ENCODE data around the gene AP1S1.
"Not testable (repeated sequence)": the region's sequence is repeated elsewhere in the genome, so short reads cannot be mapped to it uniquely, and the experiment has no call there.

AP1S1 gene

DNA sequence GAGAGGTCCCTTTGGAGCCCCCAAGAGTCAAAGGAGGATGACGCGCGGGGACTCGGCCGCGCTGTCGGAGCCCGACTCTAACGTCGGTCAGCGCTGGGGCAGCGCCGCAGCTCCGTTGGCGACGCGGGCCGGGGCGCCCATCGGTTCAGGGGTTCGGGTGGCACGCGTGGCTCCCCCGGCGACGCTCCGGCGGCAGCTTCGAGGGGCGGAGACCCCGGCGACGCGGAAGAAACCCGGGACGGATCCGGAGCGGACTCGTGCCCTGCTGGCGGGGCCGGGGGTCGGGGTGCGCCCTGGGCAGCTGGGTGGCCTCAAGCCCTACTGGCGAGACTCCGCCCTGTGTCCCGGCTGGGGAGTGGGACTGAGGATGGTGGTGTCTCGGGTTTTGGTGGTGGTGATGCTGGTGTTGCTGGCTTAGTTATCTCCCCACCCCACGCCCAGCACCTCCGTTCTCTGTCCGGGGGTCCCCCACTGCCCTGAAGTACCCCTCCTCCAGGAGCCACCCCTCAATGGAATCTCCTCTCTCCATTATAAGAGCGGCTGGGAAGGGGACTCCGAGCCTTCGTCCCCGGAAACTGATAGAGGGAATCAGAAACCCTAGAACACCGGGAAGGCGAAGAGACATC lies 26.0 kb downstream of the AP1S1 start, which contains the start of gene NAT16:
NAT16 (minus strand) TSS at position 164 of the 626 bp plus-strand sequence. CDS start 5,486 bp downstream, outside the sequence.
- peaks cover 70% of the 10 kb centered on the region for H3K27me3 Mint-ChIP-seq
- H3K9me3 Mint-ChIP-seq, result no peaks in the 10 kb centered on the region
- H3K4me3 Mint-ChIP-seq, result no peak within 1 kb of the TSS
- peaks cover 13% of the 10 kb centered on the region for H3K4me1 Mint-ChIP-seq (ENCODE audit: low read depth)
- no peak within 1 kb of the TSS for H3K27ac Mint-ChIP-seq
- no peaks in the 10 kb centered on the region for H3K36me3 Mint-ChIP-seq (ENCODE audit: low read depth)
- DNase-seq, result no peak

DNA sequence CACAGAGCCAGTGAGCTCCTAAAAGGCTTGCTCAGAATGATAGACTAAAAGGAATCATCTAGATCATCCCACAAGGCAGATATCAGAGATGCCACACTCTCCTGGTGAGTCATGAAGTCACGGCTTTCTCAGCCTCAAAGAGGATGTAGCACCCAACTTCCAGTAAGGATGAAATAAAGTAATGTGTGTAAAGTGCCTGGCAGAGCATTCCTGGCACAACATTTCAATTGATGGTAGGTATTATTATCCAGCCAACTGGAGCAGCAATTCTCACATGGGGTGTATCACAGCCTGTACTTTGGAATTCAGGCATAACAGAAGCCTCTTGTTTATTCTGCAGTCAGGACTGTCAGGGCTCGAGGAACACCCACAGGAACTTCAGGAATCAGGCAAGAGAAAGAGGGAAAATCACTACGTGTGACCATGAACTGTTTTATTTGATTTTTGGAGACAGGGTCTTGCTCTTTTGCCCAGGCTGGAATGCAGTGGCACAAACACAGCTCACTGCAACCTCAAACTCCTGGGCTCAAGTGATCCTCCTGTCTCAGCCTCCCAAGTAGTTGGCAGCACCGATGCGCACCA lies 31.1 kb downstream of the AP1S1 start:
- H3K4me3 Mint-ChIP-seq, result no peak overlapping the region
- peaks cover 45% of the 10 kb centered on the region for H3K27me3 Mint-ChIP-seq
- H3K9me3 Mint-ChIP-seq, result no peaks in the 10 kb centered on the region
- H3K27ac Mint-ChIP-seq, result no peak overlapping the region
- no peaks in the 10 kb centered on the region for H3K36me3 Mint-ChIP-seq (ENCODE audit: low read depth)
- H3K4me1 Mint-ChIP-seq (ENCODE audit: low read depth), result peaks cover 6% of the 10 kb centered on the region
- DNase-seq, result no peak

DNA sequence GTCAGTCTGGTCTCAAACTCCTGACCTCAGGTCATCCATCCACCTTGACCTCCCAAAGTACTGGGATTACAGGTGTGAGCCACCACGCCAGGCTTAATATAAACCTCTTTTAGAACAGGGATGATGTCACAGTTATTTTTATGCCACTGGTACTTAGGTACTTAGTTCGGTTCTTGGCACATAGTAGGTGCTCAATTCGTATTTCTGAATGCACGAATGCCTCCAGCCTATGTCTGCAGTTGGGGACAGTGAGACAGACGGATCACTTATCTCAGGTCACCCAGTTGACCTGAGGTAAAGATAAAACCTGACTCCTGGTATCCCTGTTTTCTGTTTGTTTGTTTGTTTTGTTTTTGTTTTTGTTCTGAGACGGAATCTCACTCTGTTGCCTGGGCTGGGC lies 31.9 kb downstream of the AP1S1 start:
- no peaks in the 10 kb centered on the region for H3K36me3 Mint-ChIP-seq (ENCODE audit: low read depth)
- H3K4me1 Mint-ChIP-seq (ENCODE audit: low read depth), result peaks cover 2% of the 10 kb centered on the region
- H3K27me3 Mint-ChIP-seq, result peaks cover 36% of the 10 kb centered on the region
- DNase-seq, result no peak
- no peak overlapping the region for H3K27ac Mint-ChIP-seq
- H3K9me3 Mint-ChIP-seq, result no peaks in the 10 kb centered on the region
- H3K4me3 Mint-ChIP-seq, result no peak overlapping the region

DNA sequence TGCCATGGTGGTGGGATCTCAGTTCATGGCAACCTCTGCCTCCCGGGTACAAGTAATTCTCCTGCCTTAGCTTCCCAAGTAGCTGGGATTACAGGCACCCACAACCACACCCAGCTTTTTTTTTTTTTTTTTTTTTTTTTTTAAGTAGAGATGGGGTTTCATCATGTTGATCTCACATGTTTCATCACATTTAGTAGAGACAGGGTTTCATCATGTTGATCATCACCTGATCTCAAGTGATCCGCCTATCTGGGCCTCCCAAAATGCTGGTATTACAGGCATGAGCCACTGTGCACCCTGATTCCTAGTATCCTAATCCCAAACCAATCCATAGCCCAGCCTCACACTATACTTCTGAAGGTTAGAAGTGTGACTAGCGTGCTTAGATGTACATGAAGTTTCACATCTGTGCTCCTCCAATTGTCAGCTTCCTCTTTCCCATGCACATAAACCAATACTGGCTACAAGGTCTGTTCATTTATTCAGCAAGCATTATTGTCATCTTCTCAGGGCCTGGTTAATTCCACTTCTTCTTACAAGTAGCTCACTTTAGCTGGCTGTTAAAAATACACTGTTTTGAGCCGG lies 32.7 kb downstream of the AP1S1 start:
- Mint-ChIP-seq H3K4me3 (no peak overlapping the region), H3K27me3 (peaks cover 33% of the 10 kb centered on the region), H3K36me3 (ENCODE audit: low read depth) (no peaks in the 10 kb centered on the region), H3K27ac (no peak overlapping the region), H3K9me3 (no peaks in the 10 kb centered on the region), H3K4me1 (ENCODE audit: low read depth) (peaks cover 2% of the 10 kb centered on the region)
- DNase-seq, result no peak

DNA sequence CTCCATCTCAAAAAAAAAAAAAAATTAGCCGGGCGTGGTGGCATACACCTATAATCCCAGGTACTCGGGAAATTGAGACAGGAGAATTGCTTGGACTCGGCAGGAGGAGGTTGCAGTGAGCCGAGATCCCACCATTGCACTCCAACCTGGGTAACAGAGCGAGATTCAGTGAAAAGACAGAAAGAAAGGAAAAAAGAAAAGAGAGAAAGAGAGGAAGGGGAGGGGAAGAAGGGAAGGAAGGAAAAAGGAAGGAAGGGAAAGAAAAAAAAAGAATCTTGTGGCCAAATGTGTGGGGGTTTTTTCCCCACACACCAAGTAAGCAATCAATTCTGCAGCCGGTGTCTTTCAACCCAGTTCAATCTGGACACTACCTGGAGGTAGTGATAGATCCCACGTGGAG lies 34.8 kb downstream of the AP1S1 start:
- no peak for DNase-seq
- H3K36me3 Mint-ChIP-seq (ENCODE audit: low read depth), result no peaks in the 10 kb centered on the region
- no peaks in the 10 kb centered on the region for H3K9me3 Mint-ChIP-seq
- no peak overlapping the region for H3K4me3 Mint-ChIP-seq
- H3K27me3 Mint-ChIP-seq, result peaks cover 26% of the 10 kb centered on the region
- H3K4me1 Mint-ChIP-seq (ENCODE audit: low read depth), result peaks cover 2% of the 10 kb centered on the region
- H3K27ac Mint-ChIP-seq, result no peak overlapping the region

DNA sequence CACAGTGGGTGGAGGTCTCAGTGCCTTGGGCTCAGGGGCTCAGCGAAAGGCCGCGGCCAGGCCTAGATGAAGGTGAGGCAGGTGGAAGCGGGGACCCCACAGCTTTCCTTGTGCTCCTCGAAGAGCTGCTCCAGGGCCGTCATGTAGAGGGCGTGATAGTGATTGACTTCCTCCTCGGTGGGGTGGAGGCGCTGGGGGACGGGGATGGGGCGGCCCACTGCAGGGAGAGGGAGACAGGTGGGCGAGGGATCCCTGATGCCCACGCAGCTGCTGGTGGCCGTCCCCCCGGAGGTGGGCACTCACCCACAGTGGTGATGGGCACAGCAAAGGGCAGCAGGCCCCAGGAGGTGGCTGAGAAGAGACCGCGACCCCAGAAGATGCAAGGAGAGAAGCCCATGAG lies 41.6 kb downstream of the AP1S1 start:
- Mint-ChIP-seq H3K4me3 (no peak overlapping the region), H3K9me3 (no peaks in the 10 kb centered on the region), H3K4me1 (ENCODE audit: low read depth) (peaks cover 5% of the 10 kb centered on the region), H3K36me3 (ENCODE audit: low read depth) (no peaks in the 10 kb centered on the region), H3K27me3 (peaks cover 17% of the 10 kb centered on the region), H3K27ac (no peak overlapping the region)
- no peak for DNase-seq

DNA sequence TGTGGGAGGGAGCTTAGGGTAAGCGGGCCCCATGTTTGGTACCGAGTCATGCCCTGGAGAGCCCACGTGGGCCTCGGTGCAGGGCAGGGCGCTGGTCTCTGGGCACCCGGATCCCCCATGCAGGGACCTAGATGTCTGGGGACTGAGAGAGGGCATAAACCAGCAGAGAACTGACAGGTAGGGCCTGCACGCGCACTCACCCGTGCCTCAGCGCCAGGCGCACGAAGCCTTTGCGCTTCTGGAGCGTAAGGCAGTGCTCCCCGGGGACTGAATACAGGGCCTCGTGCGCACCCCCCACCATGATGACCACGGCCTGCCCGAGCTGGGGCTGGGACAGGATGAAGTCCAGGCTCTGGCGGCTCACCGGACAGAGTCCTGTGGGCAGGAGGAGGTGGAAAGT lies 43.7 kb downstream of the AP1S1 start:
- Mint-ChIP-seq H3K4me3 (no peak overlapping the region), H3K4me1 (ENCODE audit: low read depth) (peaks cover 7% of the 10 kb centered on the region), H3K36me3 (ENCODE audit: low read depth) (no peaks in the 10 kb centered on the region), H3K27me3 (peaks cover 34% of the 10 kb centered on the region), H3K27ac (no peak overlapping the region), H3K9me3 (no peaks in the 10 kb centered on the region)
- no peak for DNase-seq

DNA sequence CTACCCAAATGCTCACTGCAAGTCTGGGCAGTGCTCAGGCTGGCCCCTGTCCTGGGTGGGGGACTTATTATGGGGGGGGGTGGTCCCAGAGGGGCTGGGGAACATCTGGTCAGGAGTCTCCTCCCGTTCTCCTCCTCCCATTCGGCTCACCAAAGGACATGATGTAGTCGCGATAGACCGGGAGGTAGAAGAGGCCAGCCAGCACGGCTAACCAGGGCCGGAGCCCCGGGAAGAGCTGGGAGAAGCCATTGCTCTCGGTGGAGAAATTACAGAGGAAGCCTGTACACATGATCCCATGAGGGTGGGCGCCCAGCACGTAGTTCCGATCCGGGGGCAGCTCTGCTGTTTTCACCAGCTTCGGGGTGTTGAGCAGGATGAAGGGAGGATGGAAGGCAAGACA lies 44.2 kb downstream of the AP1S1 start:
- no peak overlapping the region for H3K27ac Mint-ChIP-seq
- peaks cover 7% of the 10 kb centered on the region for H3K4me1 Mint-ChIP-seq (ENCODE audit: low read depth)
- H3K27me3 Mint-ChIP-seq, result peaks cover 37% of the 10 kb centered on the region
- H3K9me3 Mint-ChIP-seq, result no peaks in the 10 kb centered on the region
- no peak overlapping the region for H3K4me3 Mint-ChIP-seq
- H3K36me3 Mint-ChIP-seq (ENCODE audit: low read depth), result no peaks in the 10 kb centered on the region
- DNase-seq, result no peak

DNA sequence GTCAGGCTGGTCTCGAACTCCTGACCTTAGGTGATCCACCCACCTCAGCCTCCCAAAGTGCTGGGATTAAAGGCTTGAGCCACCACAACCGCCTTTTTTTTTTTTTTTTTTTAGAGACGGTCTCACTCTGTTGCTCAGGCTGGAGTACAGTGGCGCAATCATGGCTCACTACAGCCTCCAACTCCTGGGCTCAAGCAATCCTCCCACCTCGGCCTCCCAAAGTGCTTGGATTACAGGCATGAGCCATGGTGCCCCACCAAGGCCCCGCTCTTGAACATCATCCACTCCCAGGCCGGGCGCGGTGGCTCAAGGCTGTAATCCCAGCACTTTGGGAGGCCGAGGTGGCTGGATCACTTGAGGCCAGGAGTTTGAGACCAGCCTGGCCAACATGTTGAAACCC lies 45.2 kb downstream of the AP1S1 start:
- not testable (repeated sequence) for H3K36me3 Mint-ChIP-seq (ENCODE audit: low read depth); H3K9me3 Mint-ChIP-seq; H3K4me3 Mint-ChIP-seq; H3K27ac Mint-ChIP-seq; DNase-seq
- Mint-ChIP-seq H3K27me3 (peaks cover 43% of the 10 kb centered on the region), H3K4me1 (ENCODE audit: low read depth) (peaks cover 14% of the 10 kb centered on the region)

DNA sequence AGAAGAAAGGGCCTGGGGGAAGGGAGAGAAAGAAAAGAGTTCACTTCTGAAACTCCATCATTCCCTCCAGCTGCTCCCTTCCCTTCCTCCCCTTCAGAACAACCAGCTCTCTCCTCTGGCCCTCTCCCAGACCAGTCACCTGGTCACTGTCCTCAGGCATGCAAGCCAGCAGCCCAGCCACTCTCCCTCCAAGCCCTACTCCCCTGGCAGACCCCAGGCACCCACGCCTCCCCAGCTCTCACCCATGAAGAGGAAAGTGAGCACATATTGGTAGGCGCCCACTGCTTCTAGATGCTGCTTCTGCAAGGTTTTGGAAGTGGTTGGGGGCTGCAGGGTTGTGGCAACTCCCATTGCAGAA lies 46.2 kb downstream of the AP1S1 start:
- peaks cover 14% of the 10 kb centered on the region for H3K4me1 Mint-ChIP-seq (ENCODE audit: low read depth)
- peaks cover 43% of the 10 kb centered on the region for H3K27me3 Mint-ChIP-seq
- no peaks in the 10 kb centered on the region for H3K36me3 Mint-ChIP-seq (ENCODE audit: low read depth)
- H3K4me3 Mint-ChIP-seq, result no peak overlapping the region
- no peaks in the 10 kb centered on the region for H3K9me3 Mint-ChIP-seq
- no peak for DNase-seq
- H3K27ac Mint-ChIP-seq, result no peak overlapping the region

DNA sequence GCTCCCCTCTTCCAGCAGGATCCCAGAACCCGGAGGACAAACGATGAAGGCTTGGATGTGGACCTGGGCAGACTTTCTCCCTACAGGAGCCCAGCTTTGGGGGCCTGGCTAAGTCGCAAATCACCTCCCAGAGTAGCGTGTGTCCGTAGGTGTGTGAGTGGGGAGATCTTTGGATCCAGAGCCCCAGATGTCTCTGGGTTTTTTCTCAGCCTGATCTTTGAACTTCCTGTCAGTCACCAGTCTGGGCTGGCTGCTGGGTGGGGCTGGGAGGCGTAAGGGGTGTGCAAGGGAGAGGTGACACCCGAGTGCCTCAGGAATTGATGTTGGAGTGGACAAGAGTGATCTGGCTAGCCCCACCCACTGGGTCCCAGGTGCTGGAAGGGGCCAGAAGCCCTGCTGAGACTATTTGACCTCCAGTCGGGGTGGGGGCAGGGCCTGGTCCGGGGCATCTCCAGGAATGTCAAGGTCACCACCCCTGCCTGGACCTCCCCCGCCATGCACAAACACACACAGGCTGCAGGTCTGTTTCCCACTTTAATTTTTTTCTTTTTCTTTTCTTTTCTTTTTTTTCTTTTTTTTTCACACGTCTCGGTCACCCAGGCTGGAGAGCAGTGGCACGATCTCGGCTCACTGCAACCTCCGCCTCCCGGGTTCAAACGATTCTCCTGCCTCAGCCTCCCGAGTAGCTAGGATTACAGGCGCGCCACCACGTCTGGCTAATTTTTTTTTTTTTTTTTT lies 46.8 kb downstream of the AP1S1 start, which contains the start of gene MOGAT3:
MOGAT3 (minus strand) TSS at position 175 of the 738 bp plus-strand sequence. CDS start 182 bp downstream, outside the sequence.
- Mint-ChIP-seq H3K9me3 (no peaks in the 10 kb centered on the region), H3K4me1 (ENCODE audit: low read depth) (peaks cover 14% of the 10 kb centered on the region), H3K27me3 (peaks cover 43% of the 10 kb centered on the region), H3K36me3 (ENCODE audit: low read depth) (peaks cover 3% of the 10 kb centered on the region), H3K4me3 (no peak within 1 kb of the TSS), H3K27ac (no peak within 1 kb of the TSS)
- no peak for DNase-seq

DNA sequence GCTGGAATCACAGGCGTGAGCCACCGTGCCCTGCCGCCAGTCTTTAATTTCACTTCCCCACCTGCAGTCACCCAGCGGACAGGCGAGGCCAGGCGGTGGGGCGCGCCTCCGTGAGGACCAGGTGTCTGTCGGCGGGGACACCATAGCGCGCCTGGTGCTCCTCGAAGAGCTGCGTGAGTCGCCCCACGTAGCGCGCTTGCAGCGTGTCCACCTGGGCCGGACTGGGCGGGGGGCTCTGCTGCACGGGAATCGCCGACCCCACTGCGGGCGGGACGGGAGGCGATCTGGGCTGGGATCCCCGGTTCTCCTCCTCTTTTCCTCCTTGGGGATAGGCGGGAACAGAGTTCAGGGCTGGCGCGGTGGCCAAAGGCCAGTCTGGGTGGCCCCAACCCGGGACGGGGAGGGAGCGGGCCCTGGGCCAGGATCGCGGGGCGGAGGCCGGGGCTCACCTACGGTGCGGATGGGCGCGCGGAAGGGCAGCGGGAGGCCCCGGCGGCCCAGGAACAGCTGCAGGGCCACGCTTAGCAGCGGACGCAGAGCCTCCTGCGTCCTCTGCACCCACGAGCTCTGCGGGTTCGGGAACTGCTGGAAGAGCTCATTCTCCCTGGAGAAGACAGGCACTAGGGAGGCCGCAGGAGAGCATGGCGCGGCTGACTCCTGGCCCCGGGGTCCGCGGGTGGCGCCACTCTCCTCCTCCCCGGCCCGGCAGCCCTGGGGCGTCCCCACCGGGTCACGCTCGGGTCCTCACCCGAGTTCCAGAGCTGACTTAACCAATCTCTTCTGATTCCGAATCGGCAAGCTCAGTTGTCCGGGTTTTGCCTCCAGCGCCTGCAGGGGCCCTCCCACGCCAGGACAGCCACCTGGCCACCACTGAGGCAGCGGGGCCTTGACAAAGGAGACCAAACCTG lies 47.7 kb downstream of the AP1S1 start:
- Mint-ChIP-seq H3K4me1 (ENCODE audit: low read depth) (peaks cover 14% of the 10 kb centered on the region), H3K4me3 (no peak overlapping the region), H3K27me3 (peaks cover 43% of the 10 kb centered on the region), H3K9me3 (no peaks in the 10 kb centered on the region), H3K36me3 (ENCODE audit: low read depth) (peaks cover 11% of the 10 kb centered on the region), H3K27ac (no peak overlapping the region)
- no peak for DNase-seq

DNA sequence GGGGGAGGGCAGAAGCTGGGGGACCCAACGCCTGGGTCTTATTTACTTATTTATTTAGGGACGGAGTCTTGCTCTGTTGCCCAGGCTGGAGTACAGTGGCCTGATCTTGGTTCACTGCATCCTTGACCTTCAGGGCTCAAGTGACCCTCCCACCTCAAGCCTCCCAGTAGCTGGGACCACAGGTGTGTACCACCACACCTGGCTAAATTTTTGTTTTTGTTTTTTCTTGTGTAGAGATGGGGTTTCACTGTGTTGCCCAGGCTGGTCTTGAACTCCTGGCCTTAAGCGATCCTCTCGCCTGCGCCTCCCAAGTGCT lies 48.3 kb downstream of the AP1S1 start:
- Mint-ChIP-seq H3K36me3 (ENCODE audit: low read depth) (peaks cover 13% of the 10 kb centered on the region), H3K4me3 (no peak overlapping the region), H3K9me3 (no peaks in the 10 kb centered on the region), H3K4me1 (ENCODE audit: low read depth) (peaks cover 14% of the 10 kb centered on the region), H3K27ac (no peak overlapping the region), H3K27me3 (peaks cover 43% of the 10 kb centered on the region)
- no peak for DNase-seq

Data from activated T-cell treated with anti-CD3 and anti-CD28 coated beads, Interleukin-2, amount 50 U/mL, for 24 hours (primary cell).